Peyer's patch (tissue), 4 donors: Measurements from ENCODE around the gene MAML2. TPM values are rescaled to one million over a fixed set of nuclear protein-coding genes. Genes with fewer than 3 reads are reported as not detected.

ENCODE experiments used
- DNase-seq, 3 donors: peaks; one replicate each; pipeline ENCODE4 v3.0.0-alpha.2; 2017 to 2019
- H3K27ac ChIP-seq, 4 donors: fragments of 200-600 bp; sonication (generic); one replicate each; pipeline ENCODE4 v1.5.1; 2016 to 2019
- H3K27me3 ChIP-seq, 2 donors: fragments of 200-600 bp; sonication (generic); one replicate each; pipeline ENCODE4 v1.5.1; 2019
- H3K36me3 ChIP-seq, 3 donors: fragments of 200-600 bp; sonication (generic); one replicate each; pipeline ENCODE4 v1.5.1; 2016 to 2019
- H3K4me1 ChIP-seq, 4 donors: fragments of 200-600 bp; sonication (generic); one replicate each; pipeline ENCODE4 v1.5.1; 2016 to 2019
- H3K4me3 ChIP-seq, 4 donors: fragments of 200-600 bp; sonication (generic); 1 replicate in 3 of 4; 2 replicates in 1 of 4; pipeline ENCODE4 v1.5.1; 2016 to 2019; ENCODE audit warnings: mild to moderate bottlenecking in 1 of 4
- H3K9me3 ChIP-seq, 4 donors: fragments of 200-600 bp; sonication (generic); one replicate each; pipeline ENCODE4 v1.5.1; 2016 to 2019; ENCODE audit warnings: mild to moderate bottlenecking in 1 of 4
- CTCF ChIP-seq, 6 experiments: fragments of 450-650 bp in 4 of 6; fragments of 200-600 bp in 2 of 6; sonication (generic) in 1 of 6; IDR thresholded peaks; one replicate each; pipeline ENCODE4 v1.5.1; 2017 to 2019; ENCODE audit warnings: antibody characterized with exemption in 6 of 6, mild to moderate bottlenecking in 3 of 6, moderate library complexity in 1 of 6
- POLR2A ChIP-seq, 2 donors: fragments of 450-650 bp; IDR thresholded peaks; one replicate each; pipeline ENCODE4 v1.5.1; 2017; ENCODE audit warnings: antibody characterized with exemption in 2 of 2, mild to moderate bottlenecking in 2 of 2, moderate library complexity in 2 of 2
- total RNA-seq, 4 donors: library from RNA; depleted of rRNA; stranded (reverse); fragments of >200 nt; gene quantifications; one replicate each; pipeline ENCODE4 v1.1.0, GENCODE V29; 2016

MAML2 gene
- total RNA-seq, 4 donors from 2014 or later = 8.4 to 60.2 (median 22.7) TPM

- no peaks in the 10 kb centered on the region for H3K27me3 ChIP-seq
- no peak overlapping the region for H3K4me3 ChIP-seq
- H3K36me3 ChIP-seq = no peaks in the 10 kb centered on the region
- no peak overlapping the region for H3K27ac ChIP-seq
- peaks cover 0 to under 1% (median 0%) of the 10 kb centered on the region in 4 donors for H3K4me1 ChIP-seq
- TF ChIP-seq POLR2A (IDR thresholded peaks at IDR 0.05) (no peak), CTCF (IDR thresholded peaks at IDR 0.05) (no peak)
- no peak for DNase-seq
- no peaks in the 10 kb centered on the region for H3K9me3 ChIP-seq
These were observed 169.6 kb downstream of the MAML2 start for GRCh38 chr11:96173422-96173821.

GRCh38 chr11:96172604-96173003, 170.4 kb downstream of the MAML2 start:
- Histone ChIP-seq H3K4me3 (no peak overlapping the region), H3K27me3 (no peaks in the 10 kb centered on the region), H3K36me3 (no peaks in the 10 kb centered on the region), H3K27ac (no peak overlapping the region), H3K4me1 (peaks cover 0 to 3% (median 0%) of the 10 kb centered on the region in 4 donors), H3K9me3 (no peaks in the 10 kb centered on the region)
- no peak for TF ChIP-seq CTCF (IDR thresholded peaks at IDR 0.05)
- TF ChIP-seq POLR2A (IDR thresholded peaks at IDR 0.05) = no peak
- no peak for DNase-seq

- Histone ChIP-seq H3K4me3 (no peak overlapping the region), H3K9me3 (no peaks in the 10 kb centered on the region), H3K27me3 (no peaks in the 10 kb centered on the region), H3K36me3 (no peaks in the 10 kb centered on the region), H3K4me1 (peaks cover 0 to 3% (median 0%) of the 10 kb centered on the region in 4 donors), H3K27ac (peak overlapping the region in 3 of 4 donors; percentile 18 to 34 (median 26))
- TF ChIP-seq CTCF (IDR thresholded peaks at IDR 0.05) (no peak), POLR2A (IDR thresholded peaks at IDR 0.05) (no peak)
- no peak for DNase-seq
These were observed 173.7 kb downstream of the MAML2 start for GRCh38 chr11:96169250-96169649.

GRCh38 chr11:96168623-96169022, 174.4 kb downstream of the MAML2 start:
- no peaks in the 10 kb centered on the region for H3K9me3 ChIP-seq
- no peak for TF ChIP-seq POLR2A (IDR thresholded peaks at IDR 0.05)
- no peak for TF ChIP-seq CTCF (IDR thresholded peaks at IDR 0.05)
- H3K27me3 ChIP-seq = no peaks in the 10 kb centered on the region
- H3K4me3 ChIP-seq = no peak overlapping the region
- H3K36me3 ChIP-seq = no peaks in the 10 kb centered on the region
- peaks cover 0 to 3% (median 0%) of the 10 kb centered on the region in 4 donors for H3K4me1 ChIP-seq
- peak overlapping the region; percentile 18 to 48 (median 26) for H3K27ac ChIP-seq
- DNase-seq = peak in 1 of 3 donors; percentile 49

GRCh38 chr11:96167787-96168186, 175.2 kb downstream of the MAML2 start:
- Histone ChIP-seq H3K27ac (peak overlapping the region in 1 of 4 donors; percentile 48), H3K4me1 (peaks cover 0 to 3% (median 0%) of the 10 kb centered on the region in 4 donors), H3K4me3 (no peak overlapping the region)

More at GRCh38 chr11:96167787-96168186, 175.2 kb downstream of the MAML2 start:
- no peak for TF ChIP-seq CTCF (IDR thresholded peaks at IDR 0.05)
- no peak for TF ChIP-seq POLR2A (IDR thresholded peaks at IDR 0.05)
- no peak for DNase-seq
- Histone ChIP-seq H3K27me3 (no peaks in the 10 kb centered on the region), H3K9me3 (no peaks in the 10 kb centered on the region), H3K36me3 (no peaks in the 10 kb centered on the region)
